Spleen (tissue), 7 donors: ENCODE results near the gene MYDGF.

ENCODE experiments used
- CTCF ChIP-seq, 11 experiments: fragments of 200-600 bp in 7 of 11; fragments of 450-650 bp in 4 of 11; sonication (generic) in 4 of 11; IDR thresholded peaks in 8 of 11; conservative IDR thresholded peaks in 3 of 11; 1 replicate in 7 of 11; 2 replicates in 4 of 11; pipeline versions ENCODE4 v1.4.0 to v1.8.0; 2016 to 2021; ENCODE audit warnings: antibody characterized with exemption in 11 of 11, inconsistent platforms in 4 of 11, mild to moderate bottlenecking in 1 of 11
- POLR2AphosphoS5 ChIP-seq, 3 donors: sonication (generic); formaldehyde crosslinking; IDR thresholded peaks; one replicate each; pipeline ENCODE4 v1.5.1; 2017; ENCODE audit warnings: antibody characterized with exemption in 3 of 3
- donor health status: DM: no; HTN: no; CAD: no; lungs with moderate emphysema.
- donor health status: DM: no; HTN: no; CAD: no.
- donor health status: DM: no; HTN: no; CAD: no.

GRCh38 chr19:4704317-4704673 lies 34.2 kb upstream of the MYDGF start:
- TF ChIP-seq CTCF (IDR thresholded peaks at IDR 0.05 in 8 of 11, conservative IDR thresholded peaks at IDR 0.05 in 3 of 11), result no peak
- TF ChIP-seq POLR2AphosphoS5 (IDR thresholded peaks at IDR 0.05), result no peak
